HEK293 (cell line): ENCODE results near the gene LSM10.

ENCODE experiments used
- CTCF ChIA-PET: fragments of 350-600 bp; formaldehyde crosslinking; extraction: SDS; loops from one replicate; lab custom pipeline; 2021; ENCODE audit warnings: antibody characterized with exemption; lab: Yijun Ruan, JAX
- POLR2A ChIA-PET: fragments of 300-600 bp; formaldehyde crosslinking; extraction: SDS; loops from one replicate; lab custom pipeline; 2020; ENCODE audit warnings: antibody characterized with exemption, inconsistent platforms; lab: Yijun Ruan, JAX
- H3K27ac ChIP-seq: fragments of 200-500 bp; sonication (Bioruptor generic); 2 replicates; pipeline ENCODE4 v1.5.1; 2014; ENCODE audit warnings: low read depth, low read length, control low read depth, inconsistent platforms; ENCODE audit errors: extremely low read depth
- H3K36me3 ChIP-seq, 2 experiments: fragments of 200-500 bp in 1 of 2; sonication (Bioruptor generic) in 1 of 2; 1 replicate in 1 of 2; 2 replicates in 1 of 2; pipeline ENCODE4 v1.5.1; 2014 to 2017; ENCODE audit warnings: inconsistent platforms in 2 of 2, low read length in 2 of 2; ENCODE audit not compliant: control insufficient read depth in 2 of 2, insufficient read depth in 1 of 2
- H3K4me1 ChIP-seq: fragments of 200-500 bp; sonication (Bioruptor generic); 2 replicates; pipeline ENCODE4 v1.5.1; 2014; ENCODE audit warnings: mild to moderate bottlenecking, low read length, inconsistent platforms; ENCODE audit not compliant: control insufficient read depth, insufficient read depth
- H3K4me3 ChIP-seq: 2 replicates; pipeline ENCODE4 v1.5.1; 2011; ENCODE audit warnings: low read depth, mild to moderate bottlenecking, control low read depth, low read length, moderate library complexity
- H3K9me3 ChIP-seq: fragments of 200-500 bp; sonication (Bioruptor generic); 2 replicates; pipeline ENCODE4 v1.5.1; 2014; ENCODE audit warnings: low read depth, low read length, inconsistent platforms; ENCODE audit not compliant: control insufficient read depth, insufficient read depth
- MYNN ChIP-seq: fragments of 450-650 bp; formaldehyde crosslinking; IDR thresholded peaks from 2 replicates; pipeline ENCODE4 v1.5.1; 2016; ENCODE audit warnings: missing biosample characterization, missing genetic modification characterization, borderline replicate concordance
- SP2 ChIP-seq: fragments of 450-650 bp; formaldehyde crosslinking; IDR thresholded peaks from 2 replicates; pipeline ENCODE4 v1.5.1; 2016; ENCODE audit warnings: missing biosample characterization, missing genetic modification characterization
- SP7 ChIP-seq: fragments of 450-650 bp; formaldehyde crosslinking; IDR thresholded peaks from 2 replicates; pipeline ENCODE4 v1.5.1; 2016; ENCODE audit warnings: missing biosample characterization, missing genetic modification characterization
- ZNF133 ChIP-seq: fragments of 450-650 bp; formaldehyde crosslinking; IDR thresholded peaks from 2 replicates; pipeline ENCODE4 v1.5.1; 2016; ENCODE audit warnings: missing biosample characterization, missing genetic modification characterization
- ZNF2 ChIP-seq: fragments of 450-650 bp; formaldehyde crosslinking; IDR thresholded peaks from 2 replicates; pipeline ENCODE4 v1.5.1; 2016; ENCODE audit warnings: missing biosample characterization, missing genetic modification characterization
- ZNF239 ChIP-seq: fragments of 450-650 bp; formaldehyde crosslinking; IDR thresholded peaks from 2 replicates; pipeline ENCODE4 v1.5.1; 2016; ENCODE audit warnings: missing biosample characterization, missing genetic modification characterization
- ZNF26 ChIP-seq: fragments of 450-650 bp; formaldehyde crosslinking; IDR thresholded peaks from 2 replicates; pipeline ENCODE4 v1.5.1; 2016; ENCODE audit warnings: missing biosample characterization, missing genetic modification characterization
- ZNF302 ChIP-seq: fragments of 450-650 bp; formaldehyde crosslinking; IDR thresholded peaks from 2 replicates; pipeline ENCODE4 v1.5.1; 2016; ENCODE audit warnings: missing biosample characterization, missing genetic modification characterization, low read depth
- ZNF324 ChIP-seq: fragments of 450-650 bp; formaldehyde crosslinking; IDR thresholded peaks from 2 replicates; pipeline ENCODE4 v1.5.1; 2016; ENCODE audit warnings: missing biosample characterization, missing genetic modification characterization
- ZNF513 ChIP-seq: fragments of 450-650 bp; IDR thresholded peaks from 2 replicates; pipeline ENCODE4 v1.5.1; 2018; ENCODE audit warnings: missing biosample characterization, missing genetic modification characterization
- ZNF529 ChIP-seq: fragments of 450-650 bp; formaldehyde crosslinking; IDR thresholded peaks from 2 replicates; pipeline ENCODE4 v1.5.1; 2017; ENCODE audit warnings: missing genetic modification characterization, missing biosample characterization; ENCODE audit not compliant: insufficient replicate concordance
- ZNF558 ChIP-seq: fragments of 450-650 bp; formaldehyde crosslinking; IDR thresholded peaks from 2 replicates; pipeline ENCODE4 v1.5.1; 2016; ENCODE audit warnings: missing biosample characterization, missing genetic modification characterization
- ZNF600 ChIP-seq: fragments of 450-650 bp; formaldehyde crosslinking; IDR thresholded peaks from 2 replicates; pipeline ENCODE4 v1.5.1; 2016; ENCODE audit warnings: missing biosample characterization, missing genetic modification characterization
- ZNF654 ChIP-seq: fragments of 450-650 bp; formaldehyde crosslinking; IDR thresholded peaks from 2 replicates; pipeline ENCODE4 v1.5.1; 2016; ENCODE audit warnings: low read depth, missing biosample characterization, missing genetic modification characterization
- ZNF658 ChIP-seq: fragments of 450-650 bp; formaldehyde crosslinking; IDR thresholded peaks from 2 replicates; pipeline ENCODE4; 2016; ENCODE audit warnings: missing biosample characterization, missing genetic modification characterization
- ZNF692 ChIP-seq: fragments of 450-650 bp; formaldehyde crosslinking; IDR thresholded peaks from 2 replicates; pipeline ENCODE4 v1.5.1; 2016; ENCODE audit warnings: missing biosample characterization, missing genetic modification characterization
- ZSCAN30 ChIP-seq: fragments of 450-650 bp; IDR thresholded peaks from 2 replicates; pipeline ENCODE4 v1.5.1; 2018; ENCODE audit warnings: missing biosample characterization, mild to moderate bottlenecking, missing genetic modification characterization, moderate library complexity
- TF ChIP-seq, protein P1 (sequence below): fragments of 450-650 bp; formaldehyde crosslinking; IDR thresholded peaks from 2 replicates; pipeline ENCODE4 v1.5.1; 2016; ENCODE audit warnings: missing biosample characterization, missing genetic modification characterization
- TF ChIP-seq, protein P2 (sequence below): fragments of 450-650 bp; formaldehyde crosslinking; IDR thresholded peaks from 2 replicates; pipeline ENCODE4 v1.5.1; 2016; ENCODE audit warnings: missing biosample characterization, missing genetic modification characterization
- TF ChIP-seq, protein P3 (sequence below): fragments of 450-650 bp; formaldehyde crosslinking; optimal IDR thresholded peaks from 2 replicates; pipeline ENCODE3; 2016; ENCODE audit warnings: missing biosample characterization, mild to moderate bottlenecking, missing genetic modification characterization

LSM10 gene

GRCh38 chr1:36397378-36398230 is at the start of gene LSM10 (continued):
- TF ChIP-seq, protein P1, sequence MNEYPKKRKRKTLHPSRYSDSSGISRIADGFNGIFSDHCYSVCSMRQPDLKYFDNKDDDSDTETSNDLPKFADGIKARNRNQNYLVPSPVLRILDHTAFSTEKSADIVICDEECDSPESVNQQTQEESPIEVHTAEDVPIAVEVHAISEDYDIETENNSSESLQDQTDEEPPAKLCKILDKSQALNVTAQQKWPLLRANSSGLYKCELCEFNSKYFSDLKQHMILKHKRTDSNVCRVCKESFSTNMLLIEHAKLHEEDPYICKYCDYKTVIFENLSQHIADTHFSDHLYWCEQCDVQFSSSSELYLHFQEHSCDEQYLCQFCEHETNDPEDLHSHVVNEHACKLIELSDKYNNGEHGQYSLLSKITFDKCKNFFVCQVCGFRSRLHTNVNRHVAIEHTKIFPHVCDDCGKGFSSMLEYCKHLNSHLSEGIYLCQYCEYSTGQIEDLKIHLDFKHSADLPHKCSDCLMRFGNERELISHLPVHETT (tag by site-specific recombination), result peak; percentile 52; the same call in 1 of the 2 replicates
- no peak for TF ChIP-seq ZNF302 (tag by site-specific recombination)
- peak; percentile 66 for TF ChIP-seq ZNF2
- peak; percentile 31 for TF ChIP-seq SP2 (tag by site-specific recombination)

DNA sequence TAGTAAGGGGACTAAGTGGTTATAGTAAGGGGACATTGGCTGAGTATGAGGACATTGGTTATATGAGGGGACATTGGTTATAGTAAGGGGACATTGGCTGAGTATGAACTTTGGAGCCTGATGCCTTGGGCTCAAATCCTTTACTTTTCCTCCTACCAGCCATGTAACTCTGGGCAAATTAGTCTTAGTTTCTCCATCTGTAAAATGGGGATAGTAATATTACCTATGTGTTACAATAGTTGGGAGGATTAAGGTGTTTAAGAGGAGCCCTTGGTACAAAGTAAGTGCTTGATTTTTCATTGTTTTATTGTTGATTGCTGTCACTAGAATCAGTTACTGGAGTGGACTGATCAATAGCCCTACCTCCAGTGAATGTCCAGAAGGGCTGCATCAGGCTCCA is 49.7 kb upstream of the LSM10 start:
- POLR2A ChIA-PET, result no interaction called here
- Histone ChIP-seq H3K4me3 (no peak overlapping the region), H3K4me1 (no peaks in the 10 kb centered on the region), H3K27ac (no peak overlapping the region), H3K9me3 (no peaks in the 10 kb centered on the region), H3K36me3 (no peaks in the 10 kb centered on the region)
- CTCF ChIA-PET, result interaction anchor here (0.8 kb wide), 1 partner anchor 25 kb away, joined by 3 read pairs; no protein-coding TSS in a partner anchor
- no peak for TF ChIP-seq ZNF239 (tag by site-specific recombination)
- TF ChIP-seq MYNN (tag by site-specific recombination), result no peak
- TF ChIP-seq ZNF558 (tag by site-specific recombination), result no peak
- TF ChIP-seq ZNF324, result no peak
- TF ChIP-seq SP7, result no peak
- TF ChIP-seq ZNF600, result no peak
- TF ChIP-seq ZNF654 (tag by site-specific recombination), result no peak
- TF ChIP-seq, protein P2, sequence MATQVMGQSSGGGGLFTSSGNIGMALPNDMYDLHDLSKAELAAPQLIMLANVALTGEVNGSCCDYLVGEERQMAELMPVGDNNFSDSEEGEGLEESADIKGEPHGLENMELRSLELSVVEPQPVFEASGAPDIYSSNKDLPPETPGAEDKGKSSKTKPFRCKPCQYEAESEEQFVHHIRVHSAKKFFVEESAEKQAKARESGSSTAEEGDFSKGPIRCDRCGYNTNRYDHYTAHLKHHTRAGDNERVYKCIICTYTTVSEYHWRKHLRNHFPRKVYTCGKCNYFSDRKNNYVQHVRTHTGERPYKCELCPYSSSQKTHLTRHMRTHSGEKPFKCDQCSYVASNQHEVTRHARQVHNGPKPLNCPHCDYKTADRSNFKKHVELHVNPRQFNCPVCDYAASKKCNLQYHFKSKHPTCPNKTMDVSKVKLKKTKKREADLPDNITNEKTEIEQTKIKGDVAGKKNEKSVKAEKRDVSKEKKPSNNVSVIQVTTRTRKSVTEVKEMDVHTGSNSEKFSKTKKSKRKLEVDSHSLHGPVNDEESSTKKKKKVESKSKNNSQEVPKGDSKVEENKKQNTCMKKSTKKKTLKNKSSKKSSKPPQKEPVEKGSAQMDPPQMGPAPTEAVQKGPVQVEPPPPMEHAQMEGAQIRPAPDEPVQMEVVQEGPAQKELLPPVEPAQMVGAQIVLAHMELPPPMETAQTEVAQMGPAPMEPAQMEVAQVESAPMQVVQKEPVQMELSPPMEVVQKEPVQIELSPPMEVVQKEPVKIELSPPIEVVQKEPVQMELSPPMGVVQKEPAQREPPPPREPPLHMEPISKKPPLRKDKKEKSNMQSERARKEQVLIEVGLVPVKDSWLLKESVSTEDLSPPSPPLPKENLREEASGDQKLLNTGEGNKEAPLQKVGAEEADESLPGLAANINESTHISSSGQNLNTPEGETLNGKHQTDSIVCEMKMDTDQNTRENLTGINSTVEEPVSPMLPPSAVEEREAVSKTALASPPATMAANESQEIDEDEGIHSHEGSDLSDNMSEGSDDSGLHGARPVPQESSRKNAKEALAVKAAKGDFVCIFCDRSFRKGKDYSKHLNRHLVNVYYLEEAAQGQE (tag by site-specific recombination), result no peak
- no peak for TF ChIP-seq ZNF692
- no peak for TF ChIP-seq ZNF658 (tag by site-specific recombination)
- no peak for TF ChIP-seq ZNF26 (tag by site-specific recombination)

DNA sequence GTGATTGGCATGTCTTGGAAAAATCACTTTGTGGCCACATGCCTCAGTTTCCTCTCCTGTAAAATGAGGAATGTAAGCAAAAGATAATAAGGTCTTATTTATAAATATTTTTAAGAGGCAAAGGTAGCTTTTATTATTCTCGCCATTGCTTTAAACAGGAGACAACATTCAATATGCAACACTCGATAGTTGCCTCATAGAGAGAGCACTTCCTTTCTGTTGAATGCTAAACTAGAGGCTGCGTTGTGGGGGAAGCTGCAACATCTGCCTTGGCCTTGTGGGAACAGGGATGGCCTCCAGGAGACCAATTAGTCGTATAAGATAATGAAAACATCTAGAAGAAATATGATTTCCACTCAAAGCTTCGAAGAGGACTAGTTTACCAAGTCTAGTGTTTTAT is 49.0 kb upstream of the LSM10 start:
- CTCF ChIA-PET, result interaction anchor here (0.6 to 0.9 kb wide), 5 partner anchors 25 to 298 kb away, joined by 3 to 4 read pairs (median 3); partner anchors contain the start of genes CSF3R and TRAPPC3
- Histone ChIP-seq H3K4me3 (no peak overlapping the region), H3K4me1 (no peaks in the 10 kb centered on the region), H3K27ac (no peak overlapping the region), H3K36me3 (no peaks in the 10 kb centered on the region), H3K9me3 (no peaks in the 10 kb centered on the region)
- POLR2A ChIA-PET, result no interaction called here
- TF ChIP-seq ZNF529 (tag by site-specific recombination), result no peak
- no peak for TF ChIP-seq ZSCAN30 (tag by site-specific recombination)
- TF ChIP-seq, protein P3, sequence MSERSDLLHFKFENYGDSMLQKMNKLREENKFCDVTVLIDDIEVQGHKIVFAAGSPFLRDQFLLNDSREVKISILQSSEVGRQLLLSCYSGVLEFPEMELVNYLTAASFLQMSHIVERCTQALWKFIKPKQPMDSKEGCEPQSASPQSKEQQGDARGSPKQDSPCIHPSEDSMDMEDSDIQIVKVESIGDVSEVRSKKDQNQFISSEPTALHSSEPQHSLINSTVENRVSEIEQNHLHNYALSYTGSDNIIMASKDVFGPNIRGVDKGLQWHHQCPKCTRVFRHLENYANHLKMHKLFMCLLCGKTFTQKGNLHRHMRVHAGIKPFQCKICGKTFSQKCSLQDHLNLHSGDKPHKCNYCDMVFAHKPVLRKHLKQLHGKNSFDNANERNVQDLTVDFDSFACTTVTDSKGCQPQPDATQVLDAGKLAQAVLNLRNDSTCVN (tag by site-specific recombination), result no peak
- TF ChIP-seq ZNF133, result no peak
- TF ChIP-seq ZNF513 (tag by site-specific recombination), result no peak
- no peak for TF ChIP-seq ZNF654 (tag by site-specific recombination)
